Muscle of leg (tissue), 11 donors: ENCODE measurements around the gene PACS1. TPM values are rescaled to one million over a fixed set of nuclear protein-coding genes. Genes with fewer than 3 reads are reported as not detected.
A peak's percentile ranks its signal among the peaks of the same experiment; 100 is the strongest.

Experiments
- DNase-seq: peaks from one replicate; pipeline ENCODE4 v3.0.0; 2013
- H3K27ac ChIP-seq: one replicate; pipeline ENCODE4 v1.5.1; 2013; ENCODE audit warnings: mild to moderate bottlenecking, low read length, control low read depth
- H3K27me3 ChIP-seq: one replicate; pipeline ENCODE4 v1.6.1; 2013; ENCODE audit warnings: low read length; ENCODE audit not compliant: control insufficient read depth, insufficient read depth
- H3K36me3 ChIP-seq: one replicate; pipeline ENCODE4 v1.6.1; 2013; ENCODE audit warnings: low read length; ENCODE audit not compliant: control insufficient read depth, insufficient read depth
- H3K4me1 ChIP-seq: one replicate; pipeline ENCODE4 v1.6.1; 2013; ENCODE audit warnings: low read length; ENCODE audit not compliant: control insufficient read depth, insufficient read depth
- H3K4me3 ChIP-seq: one replicate; pipeline ENCODE4 v1.5.1; 2013; ENCODE audit warnings: low read length, control low read depth
- H3K9me3 ChIP-seq: replicated peaks from 2 replicates; pipeline ENCODE4 v1.6.1; 2013; ENCODE audit warnings: low read depth, low read length; ENCODE audit not compliant: control insufficient read depth
- WGBS: methylation state at CpG from one replicate; pipeline ENCODE4 v1.1.5; 2013; ENCODE audit warnings: missing lambda C conversion rate; ENCODE audit not compliant: insufficient coverage; 5-methylcytosine and 5-hydroxymethylcytosine counted together
- polyA plus RNA-seq, 8 donors: library from polyadenylated mRNA; unstranded; fragments of 120-200 nt; gene quantifications; one replicate each; pipeline versions ENCODE4 v1.2.1 to v1.2.3, GENCODE V29; 2013; ENCODE audit warnings: inconsistent platforms in 1 of 8, low replicate concordance in 1 of 8; ENCODE audit not compliant: insufficient read length in 8 of 8, insufficient read depth in 1 of 8
- total RNA-seq: library from RNA; stranded (reverse); fragments of 120-200 nt; gene quantifications from one replicate; pipeline ENCODE4 v1.2.4, GENCODE V29; 2013

Gene PACS1
- total and polyA plus RNA-seq, 9 donors, result 13.2 to 41.3 (median 30.9) TPM

DNA sequence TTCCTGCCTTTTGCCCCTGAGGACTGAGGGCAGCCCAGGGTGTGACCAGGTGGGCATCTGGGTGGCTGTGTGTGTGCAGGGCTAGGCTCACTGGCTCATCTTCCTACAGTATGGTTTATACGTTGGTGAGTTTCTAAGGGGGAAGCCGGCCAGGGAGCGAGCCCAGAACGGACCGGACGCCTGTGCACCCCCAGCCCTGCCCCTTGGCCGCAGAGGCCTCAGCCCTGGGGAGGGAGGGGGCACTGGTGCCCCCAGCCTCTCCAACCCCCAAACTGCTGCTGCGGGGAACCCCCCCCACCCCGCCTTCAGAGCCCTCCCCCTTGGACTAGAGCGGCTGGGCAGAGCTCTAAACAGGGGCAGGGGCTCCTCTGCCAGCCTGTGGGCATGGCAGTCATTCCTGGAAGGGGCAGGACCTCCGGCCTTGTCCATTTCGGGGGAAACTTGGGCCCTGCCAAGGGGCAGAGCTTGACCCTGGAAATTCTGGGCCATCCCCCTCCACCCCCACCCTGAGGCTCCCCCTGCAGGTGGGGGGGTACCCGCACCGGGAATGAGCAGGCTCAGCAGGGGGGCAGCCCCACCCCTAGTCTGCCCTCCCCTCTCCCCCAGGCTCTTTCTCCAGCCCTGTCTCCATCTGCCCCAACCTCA, 213.5 kb downstream of the PACS1 start:
- WGBS, result 25% methylated on average over 2 of the region's 14 CpGs

GRCh38 chr11:66284526-66285078, 214.5 kb downstream of the PACS1 start:
- Histone ChIP-seq H3K9me3 (no peaks in the 10 kb centered on the region), H3K36me3 (peaks cover 41% of the 10 kb centered on the region), H3K27me3 (no peaks in the 10 kb centered on the region), H3K4me1 (peaks cover 51% of the 10 kb centered on the region), H3K4me3 (no peak overlapping the region), H3K27ac (no peak overlapping the region)
- DNase-seq, result peak; percentile 17
- 87% methylated on average over 15 of the region's 16 CpGs for WGBS

More for the DNA sequence above, 213.5 kb downstream of the PACS1 start:
- Histone ChIP-seq H3K9me3 (no peaks in the 10 kb centered on the region), H3K4me1 (peaks cover 59% of the 10 kb centered on the region), H3K27ac (no peak overlapping the region), H3K4me3 (no peak overlapping the region), H3K27me3 (peaks cover 1% of the 10 kb centered on the region), H3K36me3 (peaks cover 41% of the 10 kb centered on the region)
- DNase-seq, result no peak

GRCh38 chr11:66285250-66285947, 215.3 kb downstream of the PACS1 start:
- WGBS, result 79% methylated on average over 12 of the region's 13 CpGs
- H3K27me3 ChIP-seq, result peaks cover 7% of the 10 kb centered on the region
- peak; percentile 24 for DNase-seq
- H3K4me1 ChIP-seq, result peaks cover 49% of the 10 kb centered on the region
- no peak overlapping the region for H3K4me3 ChIP-seq
- H3K27ac ChIP-seq, result no peak overlapping the region
- H3K36me3 ChIP-seq, result peaks cover 41% of the 10 kb centered on the region
- no peaks in the 10 kb centered on the region for H3K9me3 ChIP-seq

- H3K9me3 ChIP-seq, result no peaks in the 10 kb centered on the region
- WGBS, result 79% methylated on average over 4 of the region's 5 CpGs
- peaks cover 40% of the 10 kb centered on the region for H3K4me1 ChIP-seq
Measured at GRCh38 chr11:66286699-66287098, 216.6 kb downstream of the PACS1 start.

DNA sequence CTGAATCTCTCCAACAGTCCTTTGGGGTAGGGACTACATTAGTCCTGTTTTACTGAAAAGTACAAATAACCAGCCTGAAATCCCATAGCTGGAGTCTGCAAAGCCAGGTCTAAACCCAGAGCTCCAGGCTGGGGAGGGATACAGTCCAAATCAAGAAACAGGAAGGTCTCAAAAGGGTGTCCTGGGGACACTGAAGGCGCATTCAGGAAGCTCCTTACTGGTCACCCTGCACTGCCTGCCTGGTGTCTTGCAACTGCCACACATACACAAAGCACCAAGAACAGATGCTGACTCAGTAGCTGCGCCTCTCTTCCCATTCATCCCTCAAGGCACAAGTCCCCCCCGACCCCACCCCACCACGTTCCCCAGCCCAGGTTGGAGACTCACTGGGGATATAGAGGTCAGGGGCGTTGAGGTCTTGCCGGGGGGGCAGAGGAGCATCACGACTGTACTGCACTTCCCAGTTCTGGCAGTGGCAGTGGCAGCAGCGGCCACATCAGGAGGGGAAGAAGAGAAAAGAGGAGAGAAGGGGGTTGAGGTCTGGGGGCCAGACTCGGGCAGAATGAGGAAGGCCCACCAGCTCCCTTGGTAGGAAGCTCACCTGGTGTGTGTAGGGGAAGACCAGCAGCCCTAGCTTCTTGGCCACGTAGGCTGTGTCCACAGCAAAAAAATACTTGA, 217.3 kb downstream of the PACS1 start:
- WGBS, result 67% methylated on average over 6 of the region's 10 CpGs
- Histone ChIP-seq H3K4me3 (no peak overlapping the region), H3K27ac (no peak overlapping the region), H3K27me3 (peaks cover 23% of the 10 kb centered on the region), H3K36me3 (peaks cover 41% of the 10 kb centered on the region), H3K9me3 (no peaks in the 10 kb centered on the region), H3K4me1 (peaks cover 33% of the 10 kb centered on the region)
- no peak for DNase-seq

More at GRCh38 chr11:66286699-66287098, 216.6 kb downstream of the PACS1 start:
- no peak overlapping the region for H3K4me3 ChIP-seq
- H3K36me3 ChIP-seq, result peaks cover 41% of the 10 kb centered on the region
- DNase-seq, result no peak
- H3K27ac ChIP-seq, result no peak overlapping the region
- peaks cover 17% of the 10 kb centered on the region for H3K27me3 ChIP-seq

DNA sequence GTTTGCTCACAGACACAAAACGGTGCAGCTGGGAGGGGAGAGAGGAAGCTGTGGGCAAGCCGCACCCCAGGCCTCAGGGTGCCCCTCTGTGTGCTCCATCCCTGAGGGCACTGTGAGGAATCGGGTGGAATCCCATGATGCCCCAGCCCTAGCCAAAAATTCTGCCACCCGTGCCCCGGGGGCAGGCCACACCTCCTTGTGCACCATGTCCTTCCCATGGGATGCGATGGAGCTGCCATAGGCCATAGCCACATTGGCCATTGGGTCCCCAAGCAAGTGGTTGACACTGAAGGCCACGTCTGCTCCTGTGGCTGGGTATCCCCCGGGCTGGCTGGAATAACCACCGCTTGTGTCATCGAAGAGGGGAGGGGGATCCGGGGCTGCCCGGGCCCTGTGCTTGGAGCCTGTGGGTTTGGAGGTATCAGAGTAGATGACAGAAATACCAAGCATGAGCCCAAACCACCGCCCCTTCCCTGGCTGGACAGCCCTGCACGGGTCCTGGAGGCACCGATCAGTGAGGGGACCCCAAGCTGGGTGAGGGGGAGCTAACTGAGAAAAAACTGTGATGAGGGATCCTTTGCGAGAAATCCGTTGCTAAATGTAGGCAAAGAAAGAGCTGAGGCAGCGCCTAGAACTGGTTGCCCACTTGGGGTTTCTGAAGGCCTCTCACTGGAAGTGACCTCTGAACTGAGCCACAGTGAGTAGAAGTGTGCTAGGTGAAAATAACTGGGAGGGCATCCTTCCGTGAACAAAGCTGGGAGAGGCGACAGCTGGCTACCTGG, 218.0 kb downstream of the PACS1 start:
- Histone ChIP-seq H3K36me3 (peaks cover 39% of the 10 kb centered on the region), H3K9me3 (no peaks in the 10 kb centered on the region), H3K27me3 (peaks cover 30% of the 10 kb centered on the region), H3K4me3 (peak overlapping the region; percentile 92), H3K27ac (peak overlapping the region; percentile 91), H3K4me1 (peaks cover 26% of the 10 kb centered on the region)
- 19% methylated on average over 14 of the region's 20 CpGs for WGBS
- no peak for DNase-seq

DNA sequence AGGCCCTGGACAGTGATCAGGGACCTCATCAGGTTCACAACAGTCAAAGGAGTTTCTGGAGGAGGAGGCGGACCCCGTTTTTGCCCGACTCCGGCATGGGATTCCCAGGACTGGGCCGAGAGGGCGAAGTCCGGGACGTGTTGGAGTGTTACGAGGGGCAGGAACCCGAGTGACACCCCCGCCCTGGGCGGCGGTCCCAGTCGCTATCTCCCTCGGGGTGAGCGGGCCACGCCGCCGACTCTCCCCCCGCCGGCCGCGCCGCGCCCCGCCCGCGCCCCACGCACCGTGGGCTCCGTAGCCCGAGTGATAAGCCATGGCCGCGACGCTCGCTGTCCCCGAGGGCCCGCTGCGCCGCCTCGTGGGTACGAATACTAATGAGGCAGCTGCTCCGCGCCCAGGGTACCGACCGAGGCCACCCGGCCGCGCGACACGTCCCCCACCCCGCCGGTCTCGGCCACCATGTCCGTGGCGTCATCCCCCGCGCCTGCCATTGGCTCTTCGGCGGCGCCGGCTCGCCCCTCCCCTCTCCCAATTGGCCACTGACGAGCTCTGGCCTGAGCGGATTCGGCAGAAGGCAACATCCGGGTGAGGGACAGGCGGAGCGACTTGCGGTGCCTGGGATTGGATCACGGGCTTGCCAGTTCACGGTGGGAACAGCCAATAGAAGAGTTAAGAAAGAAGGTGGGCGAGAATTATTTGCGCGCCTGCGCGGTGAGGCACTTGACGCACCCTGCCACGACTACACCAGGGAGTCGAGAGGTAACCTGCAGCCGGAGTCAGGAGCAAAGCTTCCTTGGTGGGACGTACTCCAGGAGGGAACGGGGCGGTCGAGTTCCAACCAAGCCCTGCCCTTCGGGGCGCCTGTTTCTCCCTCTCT, 218.8 kb downstream of the PACS1 start, which contains the start of gene YIF1A:
Gene YIF1A (minus strand): TSS at position 473 of the 877 bp plus-strand sequence. CDS start 158 bp downstream, at position 315.
- Histone ChIP-seq H3K27me3 (peaks cover 38% of the 10 kb centered on the region), H3K27ac (peak within 1 kb of the TSS; percentile 96), H3K4me1 (peaks cover 25% of the 10 kb centered on the region), H3K36me3 (peaks cover 32% of the 10 kb centered on the region), H3K4me3 (peak within 1 kb of the TSS; percentile 92), H3K9me3 (no peaks in the 10 kb centered on the region)
- under 1% methylated on average over 80 of the region's 87 CpGs for WGBS
- peak; percentile 100 for DNase-seq

GRCh38 chr11:66289548-66290329, 219.7 kb downstream of the PACS1 start:
- peaks cover 25% of the 10 kb centered on the region for H3K36me3 ChIP-seq
- 27% methylated on average over 10 of the region's 36 CpGs for WGBS
- peak; percentile 89 for DNase-seq
- H3K27ac ChIP-seq, result peak overlapping the region; percentile 96
- H3K9me3 ChIP-seq, result no peaks in the 10 kb centered on the region
- peaks cover 25% of the 10 kb centered on the region for H3K4me1 ChIP-seq
- peaks cover 40% of the 10 kb centered on the region for H3K27me3 ChIP-seq
- peak overlapping the region; percentile 62 for H3K4me3 ChIP-seq
